Left kidney (tissue), 2 donors: ENCODE measurements around the gene GATA2. TPM values are rescaled to one million over a fixed set of nuclear protein-coding genes. Genes with fewer than 3 reads are reported as not detected.

Source experiments
- DNase-seq: peaks from one replicate; pipeline ENCODE4 v3.0.0-alpha.2; 2013
- polyA plus RNA-seq: library from polyadenylated mRNA; unstranded; fragments of 120-200 nt; gene quantifications from one replicate; pipeline ENCODE4 v1.2.1, GENCODE V29; 2013; ENCODE audit not compliant: insufficient read length

The GATA2 gene
- polyA plus RNA-seq, 1 donor, result 32.1 TPM

- no peak for DNase-seq
These were observed 36.0 kb downstream of the GATA2 start for GRCh38 chr3:128456776-128457715.

- DNase-seq, result no peak
These were observed 36.9 kb downstream of the GATA2 start for GRCh38 chr3:128455786-128456748.

- DNase-seq, result no peak
These were observed 37.9 kb downstream of the GATA2 start for GRCh38 chr3:128455116-128455515.

- no peak for DNase-seq
These were observed 38.7 kb downstream of the GATA2 start for GRCh38 chr3:128454310-128454618.

- no peak for DNase-seq
These were observed 39.3 kb downstream of the GATA2 start for GRCh38 chr3:128453501-128454309.

- DNase-seq, result no peak
These were observed 40.2 kb downstream of the GATA2 start for GRCh38 chr3:128452678-128453275.

- DNase-seq, result no peak
These were observed 40.9 kb downstream of the GATA2 start for GRCh38 chr3:128452120-128452519.

GRCh38 chr3:128449111-128449638 lies 43.8 kb downstream of the GATA2 start:
- DNase-seq, result no peak

- DNase-seq, result no peak
These were observed 44.5 kb downstream of the GATA2 start for GRCh38 chr3:128448491-128448890.

- DNase-seq, result no peak
These were observed 45.4 kb downstream of the GATA2 start for GRCh38 chr3:128447561-128448013.

GRCh38 chr3:128446821-128447220 lies 46.2 kb downstream of the GATA2 start:
- no peak for DNase-seq

- no peak for DNase-seq
These were observed 47.6 kb downstream of the GATA2 start for GRCh38 chr3:128445357-128445756.

GRCh38 chr3:128443771-128444170 lies 49.2 kb downstream of the GATA2 start:
- DNase-seq, result no peak

- no peak for DNase-seq
These were observed 50.1 kb downstream of the GATA2 start for GRCh38 chr3:128442949-128443348.

- no peak for DNase-seq
These were observed 50.9 kb downstream of the GATA2 start for GRCh38 chr3:128442070-128442469.

- no peak for DNase-seq
These were observed 53.8 kb downstream of the GATA2 start for GRCh38 chr3:128439226-128439625.

- DNase-seq, result no peak
These were observed 54.4 kb downstream of the GATA2 start for GRCh38 chr3:128438488-128439072.

GRCh38 chr3:128436214-128436613 lies 56.8 kb downstream of the GATA2 start:
- DNase-seq, result no peak

GRCh38 chr3:128435561-128435960 lies 57.4 kb downstream of the GATA2 start:
- DNase-seq, result no peak

- peak; percentile 41 for DNase-seq
These were observed 57.9 kb downstream of the GATA2 start for GRCh38 chr3:128435058-128435457.

GRCh38 chr3:128434524-128434923 lies 58.5 kb downstream of the GATA2 start:
- no peak for DNase-seq
